Measurements from ENCODE around the gene NME7.
"Not testable (repeated sequence)": the region's sequence is repeated elsewhere in the genome, so short reads cannot be mapped to it uniquely, and the experiment has no call there.

Gene NME7

GRCh38 chr1:169345511-169345910 is 22.1 kb downstream of the NME7 start:
- DNase-seq (ENCODE audit: low read depth in 2 of 2, low spot score in 1 of 2), result no peak

- not testable (repeated sequence) for DNase-seq (ENCODE audit: low read depth in 2 of 2, low spot score in 1 of 2)
These were observed 25.5 kb downstream of the NME7 start for GRCh38 chr1:169342096-169342495.

GRCh38 chr1:169340882-169341281 is 26.7 kb downstream of the NME7 start:
- DNase-seq (ENCODE audit: low read depth in 2 of 2, low spot score in 1 of 2), result no peak

DNA sequence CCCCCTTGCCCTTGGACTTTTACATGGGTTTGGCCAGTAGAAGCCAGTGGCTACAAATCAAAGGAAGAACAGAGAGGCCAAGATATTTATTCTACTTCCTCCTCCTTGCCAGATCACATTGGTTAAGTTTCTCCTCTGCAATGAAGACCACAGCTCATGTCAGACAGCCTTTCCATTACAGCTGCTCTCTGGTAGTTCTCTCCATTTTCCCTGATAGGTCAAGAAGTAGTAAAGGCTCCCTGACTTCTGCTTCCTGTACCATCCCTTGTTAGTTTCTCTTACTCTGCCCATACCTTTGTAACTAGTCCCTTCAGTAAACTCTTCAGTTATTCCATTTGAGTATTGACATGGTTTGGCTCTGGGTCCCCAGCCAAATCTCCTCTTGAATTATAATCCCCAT is 27.8 kb downstream of the NME7 start:
- no peak for DNase-seq (ENCODE audit: low read depth in 2 of 2, low spot score in 1 of 2)

GRCh38 chr1:169338617-169339016 is 29.0 kb downstream of the NME7 start:
- DNase-seq (ENCODE audit: low read depth in 2 of 2, low spot score in 1 of 2), result no peak

DNA sequence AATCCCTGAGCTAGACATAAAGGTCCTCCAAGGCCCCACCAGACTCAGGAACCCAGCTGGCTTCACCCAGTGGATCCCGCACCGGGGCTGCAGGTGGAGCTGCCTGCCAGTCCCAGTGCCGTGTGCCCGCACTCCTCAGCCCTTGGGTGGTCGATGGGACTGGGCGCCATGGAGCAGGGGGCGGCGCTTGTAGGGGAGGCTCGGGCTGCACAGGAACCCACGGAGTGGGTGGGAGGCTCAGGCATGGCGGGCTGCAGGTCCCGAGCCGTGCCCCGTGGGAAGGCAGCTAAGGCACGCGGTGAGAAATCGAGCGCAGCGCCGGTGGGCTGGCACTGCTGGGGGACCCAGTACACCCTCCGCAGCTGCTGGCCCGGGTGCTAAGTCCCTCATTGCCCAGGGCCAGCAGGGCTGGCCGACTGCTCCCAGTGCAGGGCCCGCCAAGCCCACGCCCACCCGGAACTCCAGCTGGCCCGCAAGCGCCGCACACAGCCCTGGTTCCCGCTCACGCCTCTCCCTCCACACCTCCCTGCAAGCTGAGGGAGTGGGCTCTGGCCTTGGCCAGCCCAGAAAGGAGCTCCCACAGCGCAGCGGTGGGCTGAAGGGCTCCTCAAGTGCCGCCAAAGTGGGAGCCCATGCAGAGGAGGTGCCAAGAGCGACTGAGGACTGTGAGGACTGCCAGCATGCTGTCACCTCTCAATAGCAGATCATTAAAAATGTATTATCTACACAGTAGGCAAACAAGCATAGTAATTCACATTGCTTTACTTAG is 30.5 kb downstream of the NME7 start:
- DNase-seq (ENCODE audit: low read depth in 2 of 2, low spot score in 1 of 2), result not testable (repeated sequence)

GRCh38 chr1:169334727-169335126 is 32.9 kb downstream of the NME7 start:
- not testable (repeated sequence) for DNase-seq (ENCODE audit: low read depth in 2 of 2, low spot score in 1 of 2)

GRCh38 chr1:169330927-169331326 is 36.7 kb downstream of the NME7 start:
- no peak for DNase-seq (ENCODE audit: low read depth in 2 of 2, low spot score in 1 of 2)

DNA sequence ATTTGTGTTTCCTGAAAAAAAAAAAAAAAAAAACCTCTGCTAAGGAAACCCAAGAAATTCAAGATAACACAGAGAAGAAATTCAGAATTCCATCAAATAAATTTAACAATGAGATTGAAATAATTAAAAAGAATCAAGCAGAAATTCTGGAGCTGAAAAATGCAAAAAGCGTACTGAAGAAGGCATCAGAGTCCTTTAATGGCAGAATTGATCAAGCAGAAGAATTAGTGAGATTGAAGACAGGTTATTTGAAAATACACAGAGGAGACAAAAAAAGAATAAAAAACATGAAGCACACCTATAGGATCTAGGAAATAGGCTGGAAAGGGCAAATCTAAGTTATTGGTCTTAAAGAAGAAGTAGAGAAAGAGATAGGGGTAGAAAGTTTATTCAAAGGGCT is 38.2 kb downstream of the NME7 start:
- DNase-seq (ENCODE audit: low read depth in 2 of 2, low spot score in 1 of 2), result no peak

GRCh38 chr1:169327875-169328274 is 39.7 kb downstream of the NME7 start:
- DNase-seq (ENCODE audit: low read depth in 2 of 2, low spot score in 1 of 2), result no peak

DNA sequence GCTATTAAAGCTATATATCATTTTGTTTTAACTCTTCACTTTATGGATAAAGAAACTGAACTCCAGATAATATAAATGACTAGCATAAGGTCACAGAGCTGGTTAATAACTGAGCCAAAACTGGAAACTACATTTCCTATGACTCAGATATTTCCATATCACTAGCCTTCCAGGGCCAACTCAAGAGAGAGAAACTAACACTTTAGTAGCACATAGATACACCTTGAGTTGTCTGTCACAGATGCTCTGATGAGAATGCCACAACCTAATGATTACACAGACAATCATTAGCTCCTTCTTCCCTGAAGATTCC is 40.7 kb downstream of the NME7 start:
- no peak for DNase-seq (ENCODE audit: low read depth in 2 of 2, low spot score in 1 of 2)

GRCh38 chr1:169326261-169326955 is 41.2 kb downstream of the NME7 start:
- no peak for DNase-seq (ENCODE audit: low read depth in 2 of 2, low spot score in 1 of 2)

DNA sequence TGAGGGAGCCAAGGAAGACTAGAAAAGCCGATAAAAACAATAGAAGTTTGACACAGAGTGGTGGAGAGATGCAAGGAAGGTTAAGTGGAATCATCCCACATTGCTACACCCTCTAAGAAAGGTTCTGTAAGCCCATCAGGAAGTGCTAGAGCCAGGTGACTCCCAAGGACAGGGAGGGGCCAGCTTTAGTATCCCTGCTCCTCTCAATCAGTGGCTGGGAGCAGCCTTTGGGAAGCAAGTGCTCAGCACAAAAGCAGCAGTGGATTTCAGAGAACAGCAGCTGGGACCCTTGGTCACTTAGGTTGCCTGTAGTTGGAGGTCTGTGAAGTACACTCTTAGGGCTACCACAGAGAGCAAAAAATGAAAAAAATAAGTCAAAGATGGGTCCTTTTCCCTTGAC is 42.5 kb downstream of the NME7 start:
- no peak for DNase-seq (ENCODE audit: low read depth in 2 of 2, low spot score in 1 of 2)

- DNase-seq (ENCODE audit: low read depth in 2 of 2, low spot score in 1 of 2), result no peak
These were observed 45.5 kb downstream of the NME7 start for GRCh38 chr1:169322138-169322537.

- DNase-seq (ENCODE audit: low read depth in 2 of 2, low spot score in 1 of 2), result no peak
These were observed 46.1 kb downstream of the NME7 start for GRCh38 chr1:169321539-169321938.

DNA sequence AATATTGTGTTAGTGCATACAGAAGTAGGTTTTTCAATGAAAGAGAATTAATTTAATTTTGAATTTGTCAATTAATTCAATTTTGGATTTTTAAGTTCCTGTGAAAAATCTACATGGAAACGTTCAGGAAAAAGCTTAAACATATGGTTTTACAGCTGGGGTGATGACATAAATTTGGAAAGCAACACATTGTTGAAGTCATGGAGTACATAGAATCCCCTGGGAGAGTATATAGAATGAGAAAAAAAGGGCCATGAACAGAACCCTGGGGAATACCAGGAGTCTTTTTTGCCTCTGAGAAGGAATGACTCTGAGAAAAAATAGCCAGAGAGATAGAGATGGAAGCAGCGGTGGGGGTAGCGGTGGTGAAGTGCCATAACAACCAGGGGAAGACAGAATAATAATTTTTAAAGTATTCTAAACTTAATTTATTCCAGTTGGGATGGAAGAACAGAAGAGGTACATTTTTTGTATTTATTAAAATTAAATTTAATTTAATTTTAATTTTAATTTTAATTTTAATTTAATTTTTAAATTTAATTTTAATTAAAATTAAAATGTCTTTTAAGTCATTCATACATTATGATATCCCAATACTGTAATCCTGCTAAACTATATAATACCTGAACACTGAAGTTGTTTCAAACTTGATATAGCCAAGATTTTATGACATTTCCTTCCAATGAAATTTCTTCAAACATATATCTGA is 48.9 kb downstream of the NME7 start:
- no peak for DNase-seq (ENCODE audit: low read depth in 2 of 2, low spot score in 1 of 2)

DNA sequence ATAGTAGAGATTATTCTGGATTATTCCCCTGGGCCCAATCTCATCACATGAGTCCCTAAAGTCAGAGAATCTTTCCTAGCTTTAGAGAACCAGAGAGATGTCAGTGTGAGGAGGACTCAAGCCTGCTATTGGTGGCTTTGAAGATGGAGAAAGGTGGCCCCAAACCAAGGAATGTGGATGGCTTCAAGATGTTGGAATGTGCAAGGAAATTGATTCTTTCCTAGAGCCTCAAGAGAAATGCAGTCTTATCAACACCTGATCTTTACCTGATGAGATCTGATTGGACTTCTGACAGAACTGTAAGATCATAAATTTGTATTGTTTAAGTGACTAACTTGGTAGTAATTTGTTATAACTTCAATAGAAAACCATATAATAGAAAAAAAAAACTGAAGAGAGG is 51.0 kb downstream of the NME7 start:
- DNase-seq (ENCODE audit: low read depth in 2 of 2, low spot score in 1 of 2), result no peak

DNA sequence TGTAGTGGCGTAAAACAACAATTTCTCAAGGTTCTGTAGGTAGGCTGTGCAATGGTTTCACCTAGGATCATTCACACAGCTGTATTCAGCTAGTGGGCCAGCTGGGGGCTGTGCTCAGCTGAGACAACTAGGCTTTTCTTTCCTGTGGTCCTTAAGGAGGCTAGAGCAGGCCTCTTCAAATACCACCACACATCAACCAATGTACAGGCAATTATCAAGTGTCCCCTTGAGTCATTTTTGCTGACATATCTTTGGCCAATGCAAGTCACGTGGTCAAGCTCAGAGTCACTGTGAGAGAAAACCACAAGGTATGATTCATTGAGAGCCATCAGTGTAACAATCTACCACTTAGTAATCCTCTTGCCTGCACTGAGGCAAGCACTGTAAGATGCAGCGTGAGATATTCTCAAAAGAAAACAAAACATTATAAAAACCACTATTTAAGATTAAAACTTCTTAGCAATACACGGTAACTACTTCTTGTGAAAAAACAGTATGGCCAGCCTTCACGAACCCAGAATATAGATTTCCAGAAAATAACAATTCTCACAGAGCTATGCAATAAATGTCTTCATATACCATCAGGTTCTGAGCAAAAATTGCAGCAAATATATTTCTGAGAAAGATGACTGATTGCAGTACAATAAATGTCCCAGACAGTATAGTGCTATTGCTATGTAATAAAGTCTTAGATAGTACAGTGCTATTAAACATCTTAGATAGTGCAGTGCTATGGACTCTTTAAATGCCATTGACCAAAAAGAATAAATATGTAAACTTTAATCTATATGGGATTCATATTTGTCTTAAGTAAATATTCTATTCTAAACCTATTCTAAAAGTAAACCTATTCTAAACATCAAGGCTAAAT is 55.3 kb downstream of the NME7 start:
- DNase-seq (ENCODE audit: low read depth in 2 of 2, low spot score in 1 of 2), result peak in 1 of 2 donors; percentile 12

GRCh38 chr1:169309178-169310166 is 58.1 kb downstream of the NME7 start:
- no peak for DNase-seq (ENCODE audit: low read depth in 2 of 2, low spot score in 1 of 2)

All from stimulated activated CD8-positive, alpha-beta memory T cell treated with anti-CD3 and anti-CD28 coated beads, Interleukin-4, amount 100 ng/mL, for 1 hour (primary cell).